GM12873 (cell line): ENCODE data around the gene CIITA.
A peak's percentile ranks its signal among the peaks of the same experiment; 100 is the strongest.

Experiments
- CTCF ChIP-seq: IDR thresholded peaks from 2 replicates; pipeline ENCODE4 v1.5.1; 2012; ENCODE audit warnings: low read depth, mild to moderate bottlenecking, moderate library complexity, low read length, control low read depth; ENCODE audit not compliant: insufficient read depth; ENCODE audit errors: missing control alignments

The CIITA gene

GRCh38 chr16:10906482-10906881, 29.5 kb downstream of the CIITA start:
- no peak for TF ChIP-seq CTCF

- TF ChIP-seq CTCF: no peak
Observed at GRCh38 chr16:10906914-10907756, 30.1 kb downstream of the CIITA start.

- TF ChIP-seq CTCF: no peak
Observed at GRCh38 chr16:10907757-10908045, 30.7 kb downstream of the CIITA start.

GRCh38 chr16:10911267-10911666, 34.3 kb downstream of the CIITA start:
- no peak for TF ChIP-seq CTCF

- no peak for TF ChIP-seq CTCF
Observed at GRCh38 chr16:10916534-10916933, 39.5 kb downstream of the CIITA start.

GRCh38 chr16:10918294-10919002, 41.4 kb downstream of the CIITA start:
- peak; percentile 99 for TF ChIP-seq CTCF

- no peak for TF ChIP-seq CTCF
Observed at GRCh38 chr16:10919003-10919351, 42.0 kb downstream of the CIITA start.
